Esophagus muscularis mucosa (tissue), 4 donors: ENCODE measurements around the gene CAMKMT.
A peak's percentile ranks its signal among the peaks of the same experiment; 100 is the strongest.

Experiments
- EP300 ChIP-seq: sonication (generic); formaldehyde crosslinking; IDR thresholded peaks from one replicate; pipeline ENCODE4 v1.6.1; 2017; ENCODE audit warnings: antibody characterized with exemption
- POLR2A ChIP-seq: fragments of 450-650 bp; IDR thresholded peaks from one replicate; pipeline ENCODE4 v1.6.1; 2017; ENCODE audit warnings: antibody characterized with exemption, moderate library complexity, mild to moderate bottlenecking, low read depth
- TF ChIP-seq, protein P1 (sequence below), 3 experiments: fragments of 200-600 bp in 2 of 3; fragments of 450-650 bp in 1 of 3; sonication (generic) in 2 of 3; IDR thresholded peaks; one replicate each; pipeline ENCODE4 v1.5.1; 2017 to 2019; ENCODE audit warnings: antibody characterized with exemption in 3 of 3, mild to moderate bottlenecking in 2 of 3, moderate library complexity in 1 of 3

DNA sequence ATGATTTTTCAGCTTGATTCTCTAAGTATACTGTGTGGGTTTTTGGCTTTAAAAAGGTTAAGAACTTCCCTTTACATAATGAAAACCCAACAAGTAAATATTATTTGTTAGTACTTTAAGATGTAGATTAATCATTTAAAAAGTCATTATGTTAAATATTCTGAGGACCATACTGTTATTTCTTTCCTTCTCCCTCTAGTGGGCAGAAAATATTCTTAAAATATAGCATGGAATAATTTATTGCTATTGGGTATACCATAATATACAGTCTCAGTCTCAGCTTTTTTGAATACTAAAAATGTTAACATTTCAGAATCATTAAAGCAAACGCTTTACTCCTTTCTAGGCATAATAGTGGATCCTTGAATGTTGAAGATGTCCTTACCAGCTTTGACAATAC is 28.1 kb downstream of the CAMKMT start:
- TF ChIP-seq EP300 (no peak), POLR2A (no peak)
- TF ChIP-seq, protein P1, sequence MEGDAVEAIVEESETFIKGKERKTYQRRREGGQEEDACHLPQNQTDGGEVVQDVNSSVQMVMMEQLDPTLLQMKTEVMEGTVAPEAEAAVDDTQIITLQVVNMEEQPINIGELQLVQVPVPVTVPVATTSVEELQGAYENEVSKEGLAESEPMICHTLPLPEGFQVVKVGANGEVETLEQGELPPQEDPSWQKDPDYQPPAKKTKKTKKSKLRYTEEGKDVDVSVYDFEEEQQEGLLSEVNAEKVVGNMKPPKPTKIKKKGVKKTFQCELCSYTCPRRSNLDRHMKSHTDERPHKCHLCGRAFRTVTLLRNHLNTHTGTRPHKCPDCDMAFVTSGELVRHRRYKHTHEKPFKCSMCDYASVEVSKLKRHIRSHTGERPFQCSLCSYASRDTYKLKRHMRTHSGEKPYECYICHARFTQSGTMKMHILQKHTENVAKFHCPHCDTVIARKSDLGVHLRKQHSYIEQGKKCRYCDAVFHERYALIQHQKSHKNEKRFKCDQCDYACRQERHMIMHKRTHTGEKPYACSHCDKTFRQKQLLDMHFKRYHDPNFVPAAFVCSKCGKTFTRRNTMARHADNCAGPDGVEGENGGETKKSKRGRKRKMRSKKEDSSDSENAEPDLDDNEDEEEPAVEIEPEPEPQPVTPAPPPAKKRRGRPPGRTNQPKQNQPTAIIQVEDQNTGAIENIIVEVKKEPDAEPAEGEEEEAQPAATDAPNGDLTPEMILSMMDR (IDR thresholded peaks at IDR 0.05): peak in 2 of 3 experiments; percentile 4 to 12
